Cerebellar nuclear complex (tissue), 1 donor: ENCODE data around the gene NIN.
A peak's percentile ranks its signal among the peaks of the same experiment; 100 is the strongest.
"Not testable (repeated sequence)": the region's sequence is repeated elsewhere in the genome, so short reads cannot be mapped to it uniquely, and the experiment has no call there.

Source experiments
- DNase-seq, 2 experiments: peaks; one replicate each; lab custom pipeline; 2025; lab: John Stamatoyannopoulos, UW

NIN gene

DNA sequence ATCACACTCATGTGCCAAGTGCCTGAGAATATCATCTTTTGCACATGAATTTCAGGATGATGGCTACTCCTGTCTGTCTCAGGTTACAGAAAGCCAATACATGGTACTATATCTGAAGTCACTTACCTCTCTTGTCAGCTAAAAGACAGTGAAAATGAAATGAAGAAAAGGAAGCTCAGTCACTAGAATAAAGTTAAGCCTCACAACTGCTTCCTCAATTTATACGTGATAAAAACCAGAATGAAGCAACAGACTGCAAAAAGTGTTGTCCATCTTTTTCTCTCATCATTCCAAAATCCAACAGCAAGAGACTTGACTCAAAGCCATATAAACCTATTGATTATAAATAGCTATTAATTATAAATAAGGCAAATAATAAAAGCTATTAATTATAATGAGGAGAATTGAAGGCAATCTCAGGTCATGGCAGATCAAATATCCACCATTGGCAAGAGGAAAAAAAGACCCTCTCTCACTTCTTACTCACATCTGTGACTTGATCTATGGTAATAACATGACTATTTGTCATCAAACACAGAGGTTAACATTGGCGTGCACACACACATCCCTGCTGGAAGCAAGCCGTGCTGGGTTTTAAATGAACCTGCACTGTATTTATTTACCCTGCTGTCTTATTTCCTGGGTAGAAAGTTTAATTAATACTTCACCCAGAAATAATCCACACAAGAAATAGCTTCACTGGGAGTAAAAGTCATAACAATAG is 10.0 kb downstream of the NIN start:
- DNase-seq, result no peak

DNA sequence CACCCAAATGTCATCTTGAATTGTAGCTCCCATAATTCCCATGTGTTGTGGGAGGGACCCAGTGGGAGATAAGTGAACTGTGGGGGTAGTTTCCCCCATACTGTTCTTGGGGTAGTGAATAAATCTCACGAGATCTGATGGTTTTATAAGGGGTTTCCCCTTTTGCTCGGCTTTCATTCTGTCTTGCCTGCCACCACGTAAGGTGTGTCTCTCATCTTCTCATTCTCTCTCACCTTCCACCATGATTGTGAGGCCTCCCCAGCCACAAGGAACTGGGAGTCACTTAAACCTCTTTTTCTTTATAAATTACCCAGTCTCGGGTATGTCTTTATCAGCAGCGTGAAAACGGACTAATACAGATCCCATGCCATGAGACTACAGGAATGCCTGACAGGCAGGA is 11.7 kb downstream of the NIN start:
- DNase-seq, result not testable (repeated sequence)

DNA sequence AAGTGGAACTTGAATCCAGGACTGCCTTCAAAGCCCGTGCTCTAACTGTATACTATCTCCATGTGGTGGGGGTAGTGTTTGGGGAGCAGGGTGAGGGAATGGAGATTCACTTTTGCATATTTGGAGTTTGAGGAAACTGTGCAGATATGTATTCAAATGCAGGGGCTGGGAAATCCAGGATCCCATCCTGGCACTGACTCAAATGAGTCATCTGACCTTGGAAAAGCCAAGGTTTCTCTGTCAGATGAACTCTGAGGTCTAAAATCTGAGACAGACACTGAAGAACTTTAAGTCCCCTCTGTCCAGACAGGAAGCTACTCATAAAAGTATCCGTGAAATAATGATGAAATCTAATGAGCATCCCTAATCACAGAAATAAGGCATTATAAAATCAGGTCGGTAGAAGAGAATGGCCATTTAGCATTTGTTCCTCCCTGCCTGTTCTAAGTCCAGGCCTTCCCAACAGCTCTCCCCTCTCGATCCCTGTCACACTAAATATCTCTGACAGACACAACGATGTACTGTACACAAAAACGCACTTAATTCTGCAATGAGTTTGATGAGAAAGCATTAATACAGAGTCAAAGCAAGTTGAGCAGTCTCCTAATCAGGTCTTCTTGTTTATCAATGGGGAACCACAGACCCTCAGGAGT is 14.4 kb downstream of the NIN start:
- no peak for DNase-seq

- not testable (repeated sequence) for DNase-seq
Observed at GRCh38 chr14:50815526-50815925, 15.4 kb downstream of the NIN start.

- not testable (repeated sequence) for DNase-seq
Observed at GRCh38 chr14:50815058-50815457, 15.9 kb downstream of the NIN start.

DNA sequence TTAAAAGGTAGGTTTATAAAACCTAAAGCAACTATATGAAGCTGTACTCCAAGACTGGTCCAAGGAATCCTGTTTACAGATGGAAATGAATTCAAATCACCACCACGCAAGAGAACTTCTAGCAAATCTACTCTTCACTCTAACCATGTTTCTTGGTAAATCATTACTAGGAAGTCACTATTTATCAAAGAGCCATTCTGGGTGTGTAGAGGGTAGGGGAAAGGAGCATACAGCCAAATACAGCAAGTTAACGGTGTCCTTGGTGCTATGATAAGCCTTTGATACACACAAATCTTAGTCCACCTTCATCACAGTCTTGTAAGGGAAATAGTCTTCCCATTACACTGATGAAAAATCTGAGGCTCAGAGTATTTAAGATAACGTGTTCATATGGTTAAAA is 16.8 kb downstream of the NIN start:
- DNase-seq, result no peak

DNA sequence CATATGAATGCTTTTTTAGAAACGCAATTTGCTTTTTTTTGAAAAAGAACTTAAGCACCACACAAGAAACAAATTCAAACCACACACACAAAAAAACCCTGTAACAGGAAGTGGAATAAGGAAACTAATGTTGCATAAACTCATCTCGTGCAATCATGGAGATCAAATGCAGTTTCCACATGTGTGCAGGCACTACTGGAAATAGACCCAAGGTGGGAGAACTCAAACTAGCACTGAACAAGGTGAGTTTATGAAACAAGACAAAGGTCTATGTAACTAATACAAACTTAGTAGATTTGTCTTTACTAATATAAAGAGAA is 17.5 kb downstream of the NIN start:
- no peak for DNase-seq

GRCh38 chr14:50812856-50813543 is 18.0 kb downstream of the NIN start:
- no peak for DNase-seq

- DNase-seq, result no peak
Observed at GRCh38 chr14:50812180-50812579, 18.8 kb downstream of the NIN start.

- DNase-seq, result no peak
Observed at GRCh38 chr14:50808053-50808452, 22.9 kb downstream of the NIN start.

GRCh38 chr14:50806241-50806933 is 24.6 kb downstream of the NIN start:
- no peak for DNase-seq

- no peak for DNase-seq
Observed at GRCh38 chr14:50805396-50805795, 25.6 kb downstream of the NIN start.

DNA sequence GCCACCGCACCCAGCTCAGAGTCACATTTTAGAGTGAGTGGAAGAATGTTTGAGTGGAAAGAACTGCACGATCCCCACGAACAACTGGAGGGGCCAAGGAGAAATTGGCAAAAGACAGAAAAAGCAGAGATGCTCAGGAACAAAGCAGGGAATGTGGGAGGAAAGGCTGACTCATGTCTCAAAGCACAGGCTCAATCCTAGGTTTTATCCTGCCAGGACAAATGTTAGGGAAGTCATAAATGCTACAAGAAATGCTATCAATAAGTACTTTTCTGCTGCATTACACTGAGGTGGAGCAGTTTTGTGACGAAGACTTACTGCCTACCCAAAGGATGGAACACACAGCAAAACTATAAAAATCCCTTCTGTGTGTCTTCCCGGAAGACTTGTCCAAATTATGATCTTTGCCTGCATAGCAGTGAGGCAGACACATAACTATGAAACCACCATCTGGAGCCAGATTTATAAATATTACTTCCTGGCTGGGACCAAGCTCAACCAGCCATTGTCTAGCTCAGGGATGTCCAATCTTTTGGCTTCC is 26.7 kb downstream of the NIN start:
- DNase-seq, result peak in 1 of 2 experiments; percentile 42

- DNase-seq, result no peak
Observed at GRCh38 chr14:50801706-50802105, 29.3 kb downstream of the NIN start.

GRCh38 chr14:50800032-50800431 is 30.9 kb downstream of the NIN start:
- DNase-seq, result no peak

- DNase-seq, result no peak
Observed at GRCh38 chr14:50798048-50798421, 32.9 kb downstream of the NIN start.

DNA sequence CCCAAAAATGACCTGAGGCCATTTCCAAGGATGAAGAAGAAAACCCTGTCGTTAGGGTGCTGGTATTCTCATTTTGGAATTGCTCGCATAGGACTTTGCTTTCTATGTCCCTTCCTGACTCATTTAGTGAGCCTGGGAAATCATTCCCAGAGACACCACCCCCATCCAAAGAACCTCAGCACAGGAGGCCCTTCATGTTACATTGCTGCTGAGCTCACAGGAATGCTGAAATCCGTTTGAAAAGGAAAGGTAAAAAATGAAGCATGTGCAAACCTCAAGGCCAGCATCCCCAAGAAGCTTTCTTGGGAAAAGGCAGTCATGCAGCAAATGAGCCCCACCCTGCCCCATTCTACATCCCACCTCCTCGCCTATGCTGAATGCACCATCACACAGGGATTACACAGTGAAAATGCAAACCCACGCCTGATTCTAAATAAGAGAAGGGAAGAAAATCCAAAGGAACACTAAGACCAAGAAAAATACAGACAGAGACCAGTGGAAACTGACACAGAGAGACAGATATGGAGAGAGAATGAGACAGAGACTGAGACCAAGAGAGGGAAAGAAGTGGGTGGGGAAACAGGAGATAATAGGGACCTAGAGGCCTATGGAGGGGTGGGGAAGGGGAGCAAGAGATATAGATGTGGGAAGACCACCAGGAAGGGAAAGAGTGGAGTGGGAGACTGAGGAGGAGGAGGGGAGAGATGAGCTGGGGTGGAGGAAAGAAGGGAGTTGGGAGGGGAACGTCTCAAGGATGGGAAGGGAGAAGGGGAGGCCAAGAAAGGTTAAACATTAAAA is 33.5 kb downstream of the NIN start:
- DNase-seq, result no peak

DNA sequence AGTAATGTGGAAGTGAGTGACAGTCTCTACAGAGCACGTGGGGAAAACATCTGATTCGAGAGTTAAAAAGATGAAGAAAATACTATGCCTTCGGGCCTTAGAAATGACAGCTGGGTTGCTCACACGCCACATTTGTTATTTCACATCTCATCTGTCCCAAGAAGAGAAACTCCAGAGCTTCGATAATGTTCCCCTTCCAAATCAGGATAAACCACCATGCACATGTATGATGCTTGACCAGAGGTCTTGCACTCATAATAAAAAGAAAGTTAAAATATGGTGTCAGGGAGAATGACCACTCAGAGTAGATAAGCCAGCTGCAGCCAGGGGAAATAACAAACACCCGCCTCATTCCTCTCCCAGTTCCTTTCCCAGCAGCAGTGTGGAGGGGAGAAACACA is 34.6 kb downstream of the NIN start:
- DNase-seq, result no peak

DNA sequence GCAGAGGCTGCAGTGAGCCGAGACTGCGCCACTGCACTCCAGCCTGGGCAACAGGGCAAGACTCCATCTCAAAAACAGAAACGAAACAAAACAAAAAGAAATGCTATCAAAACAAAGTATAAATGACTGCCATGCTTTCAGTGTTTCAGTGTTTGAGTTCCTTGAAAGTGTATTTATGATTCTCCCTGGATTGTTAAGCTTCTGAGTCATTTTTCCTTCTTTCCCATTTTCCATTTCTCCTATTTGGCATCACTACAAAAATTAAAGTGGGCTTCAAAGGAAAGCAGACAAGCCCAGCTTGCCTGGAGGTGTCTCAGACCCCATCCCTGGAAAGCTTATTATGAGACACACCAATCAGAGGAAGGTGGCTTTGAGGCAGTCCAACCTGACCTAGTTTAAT is 35.1 kb downstream of the NIN start:
- DNase-seq, result no peak

- DNase-seq, result no peak
Observed at GRCh38 chr14:50795142-50795541, 35.8 kb downstream of the NIN start.

DNA sequence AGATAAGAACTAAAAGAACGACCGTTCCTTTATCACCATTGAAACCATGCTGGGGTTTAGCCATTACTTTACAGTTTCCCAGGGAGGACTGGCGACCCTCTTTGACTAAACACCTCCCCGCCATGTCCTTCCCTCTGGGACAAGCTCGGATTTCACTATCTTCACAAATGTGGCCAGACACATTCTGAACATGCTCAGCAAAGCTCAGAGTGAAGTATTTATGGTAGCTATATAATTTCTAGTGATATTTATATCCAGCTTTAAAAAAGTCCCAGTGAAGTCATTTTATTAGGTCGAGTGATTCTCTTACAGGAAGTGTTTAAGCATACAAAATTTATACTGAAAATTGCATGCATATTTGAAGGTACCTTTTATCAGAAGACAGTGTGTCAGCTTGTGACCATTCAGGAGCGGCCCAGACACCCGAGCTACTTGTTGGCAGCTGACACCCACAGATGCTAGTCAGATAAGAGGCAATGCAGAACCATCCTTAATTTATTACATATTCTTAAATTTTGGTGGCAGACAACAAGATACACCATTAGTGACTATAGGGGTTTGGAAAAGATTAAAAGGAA is 36.8 kb downstream of the NIN start:
- no peak for DNase-seq
